Dedifferentiated amniotic fluid mesenchymal stem cell (primary cell): Measurements from ENCODE around the gene OR52L1.

ENCODE experiments used
- DNase-seq: peaks from one replicate; pipeline ENCODE4 v3.0.0-alpha.2; 2016; ENCODE audit errors: extremely low spot score

OR52L1 gene

DNA sequence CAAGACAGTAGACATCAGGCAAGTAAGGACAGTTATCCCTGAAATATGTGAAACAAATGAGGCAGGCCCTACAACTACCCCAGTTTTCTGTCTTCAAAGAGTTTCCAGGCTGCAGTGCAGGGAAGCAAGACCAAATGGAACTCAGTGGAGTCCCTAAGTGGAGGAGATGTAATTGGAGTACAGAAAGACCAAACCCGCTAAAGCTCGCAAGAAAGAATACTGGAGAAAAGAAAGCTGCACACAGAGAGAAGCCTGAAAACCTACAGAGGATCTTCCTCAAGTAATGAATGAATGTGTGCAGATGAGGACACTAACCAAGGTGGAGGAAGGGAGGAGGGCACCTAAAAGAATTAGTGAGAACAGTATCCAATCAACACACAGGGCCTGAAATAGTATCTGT, 46.0 kb downstream of the OR52L1 start:
- no peak for DNase-seq

- DNase-seq = no peak
These were observed 48.2 kb downstream of the OR52L1 start for GRCh38 chr11:5938603-5938965.

DNA sequence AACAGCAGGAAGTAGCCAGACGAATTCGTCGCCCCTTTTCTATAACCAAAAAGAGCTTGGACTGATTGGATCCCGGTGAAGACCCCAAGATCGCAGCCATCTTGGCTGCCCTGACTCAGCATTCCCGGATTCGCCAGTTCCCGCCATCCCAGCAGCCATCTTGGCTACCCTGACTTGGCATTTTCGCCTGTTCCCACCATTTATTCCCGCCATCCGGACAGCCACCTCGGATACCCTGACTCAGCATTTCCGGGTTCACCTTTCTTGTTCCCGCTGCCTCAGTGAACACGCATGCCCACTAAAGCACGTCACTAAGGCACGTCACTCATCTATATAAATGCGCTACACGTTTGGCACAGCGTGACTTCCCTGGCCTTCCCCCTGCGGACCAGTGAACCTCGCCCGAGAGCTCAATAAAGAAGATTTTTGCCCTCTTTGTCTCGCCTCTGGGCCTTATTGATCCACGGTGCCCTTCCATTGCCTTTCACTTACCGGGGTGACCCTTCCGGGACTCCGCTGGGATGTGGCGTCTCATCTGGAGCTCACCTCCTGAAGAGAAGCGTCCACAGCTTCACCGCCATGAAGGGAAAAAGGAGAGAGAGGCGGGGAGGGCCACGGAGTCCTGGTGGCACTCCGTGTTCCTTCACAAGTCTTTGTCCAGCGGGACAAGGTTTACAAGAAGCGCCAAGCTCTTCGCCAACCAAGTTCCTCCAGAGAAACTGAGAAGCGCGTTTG, 48.8 kb downstream of the OR52L1 start:
- no peak for DNase-seq
